HUES6 (cell line): ENCODE data around the gene IFI44L.

Experiments used
- H3K27ac ChIP-seq: 2 replicates; pipeline ENCODE4 v1.7.0; 2013; ENCODE audit warnings: low read depth, mild to moderate bottlenecking, low read length, inconsistent platforms
- H3K27me3 ChIP-seq: 2 replicates; pipeline ENCODE4 v1.6.1; 2013; ENCODE audit warnings: low read length; ENCODE audit not compliant: control insufficient read depth, insufficient read depth
- H3K36me3 ChIP-seq: 2 replicates; pipeline ENCODE4 v1.6.1; 2013; ENCODE audit warnings: low read length; ENCODE audit not compliant: control insufficient read depth, insufficient read depth
- H3K4me1 ChIP-seq: 2 replicates; pipeline ENCODE4 v1.6.1; 2013; ENCODE audit warnings: low read length; ENCODE audit not compliant: control insufficient read depth, insufficient read depth
- H3K4me3 ChIP-seq: 2 replicates; pipeline ENCODE4 v1.5.1; 2013; ENCODE audit warnings: low read depth, low read length
- H3K9ac ChIP-seq: one replicate; pipeline ENCODE4 v1.6.1; 2013; ENCODE audit warnings: mild to moderate bottlenecking, low read length
- H3K9me3 ChIP-seq: 2 replicates; pipeline ENCODE4 v1.6.1; 2013; ENCODE audit warnings: low read depth, low read length; ENCODE audit not compliant: control insufficient read depth, insufficient read depth

Gene IFI44L

DNA sequence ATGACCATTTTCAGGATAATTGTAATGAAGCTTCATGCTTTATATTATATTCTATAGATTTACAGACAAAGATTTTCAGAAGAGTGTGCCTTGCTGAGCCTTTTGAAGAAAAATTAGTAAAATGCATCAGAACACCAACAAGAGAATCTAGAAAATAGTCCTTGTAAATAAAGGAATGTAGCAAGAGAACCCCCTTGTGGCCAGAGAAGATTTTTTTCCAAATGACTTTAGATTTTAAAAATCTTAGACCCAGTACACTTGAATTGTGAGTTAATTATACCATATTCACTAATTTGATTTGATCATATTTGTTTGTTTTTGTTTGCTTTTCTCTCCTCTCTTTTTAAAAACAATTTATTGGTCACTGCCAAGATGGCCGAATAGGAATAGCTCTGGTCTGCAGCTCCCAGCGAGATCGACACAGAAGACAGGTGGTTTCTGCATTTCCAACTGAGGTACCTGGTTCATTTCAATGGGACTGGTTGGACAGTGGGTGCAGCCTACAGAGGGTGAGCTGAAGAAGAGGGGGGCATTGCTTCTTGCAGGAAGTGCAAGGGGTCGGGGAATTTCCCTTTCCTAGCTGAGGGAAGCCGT lies 12.8 kb upstream of the IFI44L start:
- H3K27me3 ChIP-seq, result no peaks in the 10 kb centered on the region
- no peak overlapping the region; the same call in 1 of the 2 replicates for H3K4me3 ChIP-seq
- H3K36me3 ChIP-seq, result no peaks in the 10 kb centered on the region
- no peaks in the 10 kb centered on the region; the same call in 1 of the 2 replicates for H3K4me1 ChIP-seq
- H3K9me3 ChIP-seq, result no peaks in the 10 kb centered on the region
- no peak overlapping the region for H3K9ac ChIP-seq
- H3K27ac ChIP-seq, result no peak overlapping the region

DNA sequence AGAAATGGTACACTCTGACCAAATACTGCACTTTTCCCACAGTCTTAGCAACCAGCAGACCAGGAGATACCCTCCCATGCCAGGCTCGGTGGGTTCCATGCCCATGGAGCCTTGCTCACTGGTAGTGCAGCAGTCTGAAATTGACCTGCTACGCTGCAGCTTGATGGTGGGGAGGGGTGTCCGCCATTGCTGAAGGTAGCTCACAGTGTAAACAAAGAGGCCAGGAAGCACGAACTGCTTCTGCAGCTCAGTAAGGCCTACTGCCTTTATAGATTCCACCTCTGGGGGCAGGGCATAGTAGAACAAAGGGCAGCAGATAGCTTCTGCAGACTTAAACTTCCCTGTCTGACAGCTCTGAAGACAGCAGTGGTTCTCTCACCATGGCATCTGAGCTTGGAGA lies 12.3 kb upstream of the IFI44L start:
- H3K4me3 ChIP-seq, result no peak overlapping the region; the same call in 1 of the 2 replicates
- H3K27me3 ChIP-seq, result no peaks in the 10 kb centered on the region
- H3K36me3 ChIP-seq, result no peaks in the 10 kb centered on the region
- H3K9ac ChIP-seq, result no peak overlapping the region
- no peak overlapping the region for H3K27ac ChIP-seq
- H3K4me1 ChIP-seq, result no peaks in the 10 kb centered on the region; the same call in 1 of the 2 replicates
- H3K9me3 ChIP-seq, result no peaks in the 10 kb centered on the region

DNA sequence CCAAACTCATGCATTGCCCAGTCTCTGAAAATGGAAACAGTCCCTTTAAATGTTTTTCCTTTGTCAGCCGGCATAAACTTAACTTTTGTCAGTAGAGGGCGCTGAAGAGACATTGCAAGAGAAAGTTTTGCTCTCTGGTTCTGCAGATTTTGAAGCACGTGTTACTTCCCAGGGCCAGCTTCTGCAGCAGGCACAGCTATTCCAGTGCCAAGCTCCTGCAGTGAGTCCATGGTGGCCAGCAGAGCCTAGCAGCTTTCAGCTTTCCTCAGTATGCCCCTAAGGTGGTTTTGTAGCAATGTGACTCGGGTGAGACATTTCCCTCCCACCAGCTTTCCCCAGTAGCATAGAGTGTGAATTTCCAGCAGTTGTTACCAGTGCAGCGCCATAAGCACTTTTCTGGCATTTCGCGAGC lies 2.6 kb upstream of the IFI44L start:
- Histone ChIP-seq H3K27ac (no peak overlapping the region), H3K27me3 (no peaks in the 10 kb centered on the region), H3K9me3 (no peaks in the 10 kb centered on the region), H3K4me3 (no peak overlapping the region), H3K9ac (no peak overlapping the region), H3K4me1 (peaks cover 4% of the 10 kb centered on the region), H3K36me3 (no peaks in the 10 kb centered on the region)

DNA sequence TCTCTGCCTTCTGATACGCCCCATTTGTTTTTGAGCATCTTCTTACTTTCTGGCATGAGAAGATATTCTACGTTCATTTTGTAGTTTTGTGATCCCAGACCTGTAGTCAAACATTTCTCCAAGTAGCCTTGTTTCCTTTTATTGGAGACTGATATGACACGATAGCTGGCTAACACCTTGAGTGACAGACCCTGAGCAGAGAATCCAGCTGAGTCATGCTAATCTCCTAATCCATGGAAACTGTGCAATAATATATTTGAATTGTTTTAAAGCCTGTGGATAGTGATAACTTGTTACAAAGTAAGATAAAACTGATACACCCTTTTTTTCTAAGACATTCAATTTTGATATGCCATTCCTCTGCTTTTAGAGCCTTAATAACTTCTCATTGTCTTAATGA lies 1.2 kb upstream of the IFI44L start:
- Histone ChIP-seq H3K36me3 (no peaks in the 10 kb centered on the region), H3K4me3 (no peak overlapping the region), H3K9ac (no peak overlapping the region), H3K4me1 (peaks cover 4% of the 10 kb centered on the region), H3K9me3 (no peaks in the 10 kb centered on the region), H3K27ac (no peak overlapping the region), H3K27me3 (no peaks in the 10 kb centered on the region)

DNA sequence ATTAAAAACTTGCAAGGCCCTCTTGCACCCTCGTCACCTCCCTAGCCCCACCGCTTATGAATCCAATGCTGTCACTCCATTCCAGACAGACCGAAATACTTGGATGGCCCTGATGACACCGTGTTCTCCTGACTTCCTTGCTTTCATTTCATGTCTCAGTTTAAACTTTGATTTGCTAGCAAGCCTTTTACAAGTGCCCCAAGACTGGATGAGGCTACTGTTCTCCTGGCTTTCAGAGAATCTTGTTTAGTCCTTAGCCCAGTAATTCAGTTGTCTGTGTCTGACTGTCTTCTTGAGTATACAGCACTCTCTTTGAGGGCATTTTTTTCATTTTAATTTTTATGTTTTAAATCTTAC lies 824 bp upstream of the IFI44L start:
- Histone ChIP-seq H3K4me3 (no peak overlapping the region), H3K4me1 (peaks cover 4% of the 10 kb centered on the region), H3K27ac (no peak overlapping the region), H3K9ac (no peak overlapping the region), H3K27me3 (no peaks in the 10 kb centered on the region), H3K36me3 (no peaks in the 10 kb centered on the region), H3K9me3 (no peaks in the 10 kb centered on the region)

DNA sequence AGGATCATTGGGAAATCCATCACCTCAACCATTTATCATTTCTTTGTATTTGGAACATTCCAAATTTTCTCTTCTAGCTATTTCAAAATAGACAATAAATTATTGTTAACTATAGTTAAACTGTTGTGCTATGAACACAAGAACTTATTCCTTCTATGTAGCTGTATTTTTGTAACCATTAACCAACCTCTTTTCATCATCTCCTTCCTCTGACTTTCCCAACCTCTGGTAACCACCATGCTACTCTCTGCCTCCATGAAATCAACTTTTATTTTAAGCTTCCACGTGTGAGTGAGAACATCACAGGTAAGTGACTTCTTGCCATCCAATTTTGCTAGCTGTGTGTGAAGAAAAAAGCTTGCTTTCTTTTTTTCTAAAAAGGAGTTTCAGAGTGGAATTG lies 418 bp downstream of the IFI44L start:
- Histone ChIP-seq H3K9ac (no peak overlapping the region), H3K4me3 (no peak overlapping the region), H3K27me3 (no peaks in the 10 kb centered on the region), H3K9me3 (no peaks in the 10 kb centered on the region), H3K36me3 (no peaks in the 10 kb centered on the region), H3K27ac (no peak overlapping the region), H3K4me1 (peaks cover 4% of the 10 kb centered on the region)

DNA sequence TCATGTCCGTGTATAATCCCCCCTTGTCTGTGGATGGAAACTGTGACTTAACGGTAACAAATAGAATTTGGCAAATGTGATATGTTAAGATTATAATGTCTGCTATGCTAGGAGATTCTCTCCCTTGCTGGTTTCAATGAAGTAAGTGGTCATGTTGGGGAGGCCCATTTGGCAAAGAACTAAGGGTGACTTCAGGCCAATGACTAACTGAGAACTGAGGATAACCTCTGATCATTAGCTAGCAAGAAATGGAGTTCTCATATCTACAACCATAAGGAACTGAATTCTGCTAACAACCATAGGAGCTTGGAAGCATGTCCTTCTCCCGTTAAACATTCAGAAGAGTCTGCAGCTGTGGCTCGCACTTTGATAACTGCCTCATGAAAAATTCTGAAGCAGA lies 2.3 kb downstream of the IFI44L start:
- Histone ChIP-seq H3K4me1 (peaks cover 4% of the 10 kb centered on the region), H3K9ac (no peak overlapping the region), H3K27me3 (no peaks in the 10 kb centered on the region; the same call in 1 of the 2 replicates), H3K4me3 (no peak overlapping the region), H3K27ac (no peak overlapping the region), H3K36me3 (no peaks in the 10 kb centered on the region), H3K9me3 (no peaks in the 10 kb centered on the region)

DNA sequence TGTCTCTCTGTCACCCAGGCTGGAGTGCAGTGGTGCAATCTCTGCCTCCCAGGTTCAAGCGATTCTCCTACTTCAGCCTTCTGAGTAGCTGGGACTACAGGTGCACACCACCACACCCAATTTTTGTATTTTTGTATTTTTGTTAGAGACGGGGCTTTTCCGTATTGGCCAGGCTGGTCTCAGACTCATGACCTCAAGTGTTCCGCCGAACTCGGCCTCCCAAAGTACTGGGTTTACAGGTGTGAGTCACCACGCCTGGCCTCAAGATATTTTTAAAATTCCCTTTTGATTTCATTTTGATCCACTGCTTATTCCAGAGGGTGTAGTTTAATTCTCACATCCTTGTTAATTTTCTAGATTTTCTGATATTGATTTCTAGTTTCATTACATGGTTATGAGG lies 3.8 kb downstream of the IFI44L start:
- Histone ChIP-seq H3K9me3 (no peaks in the 10 kb centered on the region), H3K4me3 (no peak overlapping the region), H3K9ac (no peak overlapping the region), H3K27ac (no peak overlapping the region), H3K36me3 (no peaks in the 10 kb centered on the region), H3K4me1 (no peaks in the 10 kb centered on the region), H3K27me3 (no peaks in the 10 kb centered on the region; the same call in 1 of the 2 replicates)

DNA sequence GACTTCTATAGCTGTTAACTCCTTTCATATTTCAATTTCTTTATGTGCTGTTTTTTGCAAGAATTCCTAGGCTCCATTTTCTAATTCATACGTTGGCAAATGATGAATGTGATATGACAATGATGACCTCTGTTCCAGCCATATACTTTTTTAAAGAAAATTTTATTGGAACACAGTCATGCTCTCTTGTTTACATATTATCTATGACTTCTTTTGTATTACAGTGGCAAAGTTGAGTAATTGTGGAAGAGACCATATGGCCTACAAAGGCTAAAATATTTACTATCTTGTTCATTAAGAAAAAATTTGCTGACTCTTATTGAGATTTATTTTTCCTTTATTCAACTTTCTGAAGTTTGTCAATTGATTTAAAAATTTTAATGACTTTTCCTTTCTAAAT lies 7.1 kb downstream of the IFI44L start:
- Histone ChIP-seq H3K27ac (no peak overlapping the region), H3K4me1 (no peaks in the 10 kb centered on the region), H3K9ac (no peak overlapping the region), H3K4me3 (no peak overlapping the region), H3K9me3 (no peaks in the 10 kb centered on the region), H3K27me3 (no peaks in the 10 kb centered on the region; the same call in 1 of the 2 replicates), H3K36me3 (no peaks in the 10 kb centered on the region)

DNA sequence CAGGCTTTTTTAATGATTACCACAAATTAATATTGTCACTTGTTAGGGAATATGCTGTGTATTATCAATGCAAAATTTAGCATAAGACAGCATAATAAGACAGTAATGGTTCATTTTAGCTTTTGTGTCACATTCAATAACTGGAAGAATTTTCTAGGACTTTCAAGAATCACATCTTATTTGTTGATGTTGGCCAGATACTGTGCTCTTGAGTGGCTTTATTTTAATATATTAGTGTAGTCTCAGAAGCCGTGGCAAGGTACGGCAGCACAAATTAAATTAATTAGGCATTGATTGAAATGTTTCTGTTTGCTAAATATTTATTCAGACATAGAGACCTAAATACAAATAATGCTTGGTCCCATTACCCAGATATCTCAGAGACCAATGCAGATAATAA lies 10.4 kb downstream of the IFI44L start:
- Histone ChIP-seq H3K27ac (no peak overlapping the region), H3K4me3 (no peak overlapping the region), H3K4me1 (no peaks in the 10 kb centered on the region), H3K9me3 (no peaks in the 10 kb centered on the region), H3K27me3 (no peaks in the 10 kb centered on the region; the same call in 1 of the 2 replicates), H3K9ac (no peak overlapping the region), H3K36me3 (no peaks in the 10 kb centered on the region)

DNA sequence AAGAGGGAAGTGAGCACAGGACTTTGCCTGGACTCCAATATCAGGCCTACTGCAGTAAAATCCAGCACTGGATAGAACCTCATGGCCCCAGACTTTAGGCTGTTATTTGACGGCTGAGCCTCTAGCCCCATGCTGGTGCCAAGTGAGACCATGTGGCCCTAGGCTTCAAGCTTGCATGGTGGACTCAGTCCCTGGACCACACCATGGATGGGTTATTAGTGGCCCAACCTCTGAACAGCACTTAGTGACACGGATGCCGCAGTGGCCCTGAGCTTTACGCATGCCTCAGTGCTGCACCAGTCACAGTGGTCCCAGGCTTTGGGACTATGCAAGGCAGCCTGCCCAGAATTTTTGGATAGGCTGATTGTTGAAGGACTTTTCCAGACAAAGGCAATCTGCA lies 13.0 kb downstream of the IFI44L start:
- Histone ChIP-seq H3K36me3 (no peaks in the 10 kb centered on the region), H3K4me3 (no peak overlapping the region), H3K9me3 (no peaks in the 10 kb centered on the region), H3K4me1 (no peaks in the 10 kb centered on the region), H3K9ac (no peak overlapping the region), H3K27me3 (no peaks in the 10 kb centered on the region; the same call in 1 of the 2 replicates), H3K27ac (no peak overlapping the region)

DNA sequence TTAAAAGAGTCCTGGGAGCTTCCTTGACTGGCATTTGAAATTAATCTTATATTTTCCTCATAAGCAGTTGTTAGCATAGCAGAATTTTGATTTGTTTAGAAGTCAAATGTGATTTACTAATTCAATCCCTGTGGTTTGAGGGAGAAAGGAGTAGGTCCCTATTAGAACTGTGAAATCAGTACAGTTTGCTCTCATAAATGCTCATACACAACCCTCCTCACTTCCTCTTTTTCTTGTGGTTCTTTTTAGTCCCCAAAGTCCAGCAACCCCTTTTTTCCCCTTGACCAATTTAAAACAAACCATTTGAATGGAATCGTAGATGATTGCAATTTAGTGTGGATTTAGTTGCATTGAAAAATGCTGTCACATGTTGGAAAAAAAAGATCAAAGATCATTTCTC lies 20.2 kb downstream of the IFI44L start:
- Histone ChIP-seq H3K36me3 (no peaks in the 10 kb centered on the region), H3K27ac (no peak overlapping the region)

More for the DNA sequence above, 20.2 kb downstream of the IFI44L start:
- H3K4me3 ChIP-seq, result no peak overlapping the region
- H3K4me1 ChIP-seq, result no peaks in the 10 kb centered on the region
- no peaks in the 10 kb centered on the region; the same call in 1 of the 2 replicates for H3K27me3 ChIP-seq
- no peak overlapping the region for H3K9ac ChIP-seq
- H3K9me3 ChIP-seq, result no peaks in the 10 kb centered on the region
